ENCODE data around the gene FARS2.

Gene FARS2

DNA sequence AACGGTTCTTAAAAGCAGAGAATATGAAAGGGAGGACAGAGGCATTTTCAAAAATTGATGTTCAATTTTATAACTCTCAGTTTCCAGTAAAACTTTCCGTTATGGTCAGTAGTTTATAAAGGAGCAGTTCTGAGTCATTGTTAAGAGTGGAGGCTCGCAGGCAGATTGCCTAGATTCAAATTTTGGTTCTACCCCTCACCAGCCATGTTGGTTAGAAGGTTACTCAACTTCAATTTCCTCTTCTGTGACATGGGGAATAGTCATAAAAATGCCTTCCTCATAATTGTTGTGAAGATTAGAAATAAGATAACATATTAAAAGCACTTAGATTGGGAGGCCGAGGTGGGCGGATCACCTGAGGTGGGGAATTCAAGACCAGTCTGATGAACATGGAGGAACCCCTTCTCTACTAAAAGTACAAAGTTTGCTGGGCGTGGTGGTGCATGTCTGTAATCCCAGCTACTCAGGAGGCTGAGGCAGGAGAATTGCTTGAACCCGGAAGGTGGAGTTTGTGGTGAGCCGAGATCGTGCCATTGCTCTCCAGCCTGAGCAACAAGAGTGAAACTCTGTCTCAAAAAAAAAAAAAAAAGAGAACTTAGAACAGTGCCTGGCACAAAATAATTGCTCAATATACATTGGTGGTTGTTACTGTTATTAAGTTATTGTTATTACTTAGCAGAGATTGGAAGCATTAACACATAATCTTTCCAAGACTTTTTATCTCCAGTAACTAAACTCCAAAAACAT, 396.5 kb downstream of the FARS2 start:
- DNase-seq (ENCODE audit: extremely low spot score): no peak
- ChIA-PET POLR2A (no interaction called here), CTCF (interaction anchor here (0.7 kb wide), 1 partner anchor 537 kb away, joined by 3 read pairs; no protein-coding TSS in a partner anchor)
- TF ChIP-seq FOXK2 (IDR thresholded peaks at IDR 0.05) (no peak), FOXM1 (IDR thresholded peaks at IDR 0.05; ENCODE audit: borderline replicate concordance) (no peak), TARDBP (IDR thresholded peaks at IDR 0.05) (no peak), ZNF384 (IDR thresholded peaks at IDR 0.05) (no peak), SP1 (IDR thresholded peaks at IDR 0.05) (no peak), NFRKB (IDR thresholded peaks at IDR 0.05) (no peak)
- TF ChIP-seq, protein P1, sequence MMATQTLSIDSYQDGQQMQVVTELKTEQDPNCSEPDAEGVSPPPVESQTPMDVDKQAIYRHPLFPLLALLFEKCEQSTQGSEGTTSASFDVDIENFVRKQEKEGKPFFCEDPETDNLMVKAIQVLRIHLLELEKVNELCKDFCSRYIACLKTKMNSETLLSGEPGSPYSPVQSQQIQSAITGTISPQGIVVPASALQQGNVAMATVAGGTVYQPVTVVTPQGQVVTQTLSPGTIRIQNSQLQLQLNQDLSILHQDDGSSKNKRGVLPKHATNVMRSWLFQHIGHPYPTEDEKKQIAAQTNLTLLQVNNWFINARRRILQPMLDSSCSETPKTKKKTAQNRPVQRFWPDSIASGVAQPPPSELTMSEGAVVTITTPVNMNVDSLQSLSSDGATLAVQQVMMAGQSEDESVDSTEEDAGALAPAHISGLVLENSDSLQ (IDR thresholded peaks at IDR 0.05): no peak

DNA sequence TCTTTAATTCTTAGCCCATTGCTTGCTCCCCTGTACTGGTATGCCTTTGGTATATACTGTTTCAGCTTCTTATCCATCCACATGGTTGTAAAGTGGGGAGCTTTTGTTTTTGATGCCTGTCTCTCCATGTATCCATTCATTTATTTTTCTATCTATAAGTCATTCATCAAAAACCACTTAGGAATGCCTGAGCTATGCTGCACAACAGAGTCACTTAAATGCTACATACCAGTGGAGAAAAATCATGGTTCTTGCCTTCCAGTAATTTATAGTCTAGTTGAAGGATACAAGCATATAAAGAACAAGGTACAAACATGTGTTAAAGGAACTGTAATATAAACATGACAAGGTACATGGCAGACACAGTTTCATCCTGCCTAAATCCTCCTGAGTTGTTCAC, 398.2 kb downstream of the FARS2 start:
- no peak for DNase-seq (ENCODE audit: extremely low spot score)
- ChIA-PET CTCF (no interaction called here), POLR2A (no interaction called here)
- TF ChIP-seq FOXK2 (IDR thresholded peaks at IDR 0.05): no peak
- no peak for TF ChIP-seq BHLHE40 (IDR thresholded peaks at IDR 0.05; ENCODE audit: borderline replicate concordance)
- TF ChIP-seq L3MBTL2 (conservative IDR thresholded peaks at IDR 0.05): no peak
- TF ChIP-seq ZNF384 (IDR thresholded peaks at IDR 0.05): no peak
- no peak for TF ChIP-seq FOXM1 (IDR thresholded peaks at IDR 0.05; ENCODE audit: borderline replicate concordance)
- no peak for TF ChIP-seq FOXA1 (IDR thresholded peaks at IDR 0.05)
- TF ChIP-seq, protein P1 (IDR thresholded peaks at IDR 0.05): no peak
- TF ChIP-seq TARDBP (IDR thresholded peaks at IDR 0.05): no peak
- no peak for TF ChIP-seq NFRKB (IDR thresholded peaks at IDR 0.05)
- TF ChIP-seq HDGF (IDR thresholded peaks at IDR 0.05; ENCODE audit: borderline replicate concordance): no peak
- no peak for TF ChIP-seq SP1 (IDR thresholded peaks at IDR 0.05)

DNA sequence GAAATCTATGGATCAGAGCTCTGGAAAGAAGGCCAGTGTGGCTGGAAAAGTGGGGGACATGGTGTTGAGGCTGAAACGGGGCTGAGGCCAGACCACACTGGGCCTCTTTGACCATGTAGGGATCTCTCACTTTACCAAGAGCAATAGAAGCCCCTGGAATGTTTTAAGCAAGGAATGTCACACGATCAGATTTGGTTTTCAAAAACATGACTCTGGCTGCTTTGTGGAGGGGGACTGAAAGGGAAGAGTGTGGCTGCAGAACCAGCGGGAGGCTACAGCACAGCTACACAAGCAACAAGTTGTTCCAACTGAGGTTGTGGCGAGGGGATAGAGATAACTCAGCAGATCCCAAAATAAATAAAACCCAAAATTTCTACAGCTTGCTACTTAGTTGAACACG, 399.5 kb downstream of the FARS2 start:
- CTCF ChIA-PET: no interaction called here
- no peak for TF ChIP-seq ARNT (IDR thresholded peaks at IDR 0.05)
- no peak for TF ChIP-seq BHLHE40 (IDR thresholded peaks at IDR 0.05; ENCODE audit: borderline replicate concordance)
- no peak for TF ChIP-seq NFRKB (IDR thresholded peaks at IDR 0.05)
- no peak for DNase-seq (ENCODE audit: extremely low spot score)
- POLR2A ChIA-PET: no interaction called here

DNA sequence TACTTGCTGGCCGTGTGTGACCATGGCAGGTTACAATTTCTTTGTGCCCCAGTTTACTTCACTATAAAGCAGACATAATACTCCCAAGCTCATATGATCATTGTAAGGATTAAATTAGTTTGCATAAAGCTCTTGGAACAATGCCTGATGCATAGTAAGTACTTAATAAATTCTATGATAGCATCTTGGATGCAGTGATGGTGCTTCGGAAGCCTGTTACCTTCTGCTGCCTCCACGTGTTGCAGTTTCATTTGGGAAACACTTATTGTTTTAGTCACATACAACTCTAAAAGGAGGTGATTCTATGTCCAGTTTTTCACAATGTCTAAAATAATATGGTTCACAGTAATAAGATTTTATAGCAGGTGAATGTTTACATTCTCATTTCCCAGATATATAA, 401.5 kb downstream of the FARS2 start:
- TF ChIP-seq ARNT (IDR thresholded peaks at IDR 0.05) (no peak), NFRKB (IDR thresholded peaks at IDR 0.05) (no peak), ELF4 (IDR thresholded peaks at IDR 0.05) (no peak), SP1 (IDR thresholded peaks at IDR 0.05) (no peak), FOXK2 (IDR thresholded peaks at IDR 0.05) (no peak), CTBP1 (IDR thresholded peaks at IDR 0.05; ENCODE audit: borderline replicate concordance) (no peak), ZNF384 (IDR thresholded peaks at IDR 0.05) (no peak), HDGF (IDR thresholded peaks at IDR 0.05; ENCODE audit: borderline replicate concordance) (no peak)
- ChIA-PET POLR2A (no interaction called here), CTCF (no interaction called here)
- DNase-seq (ENCODE audit: extremely low spot score): no peak

DNA sequence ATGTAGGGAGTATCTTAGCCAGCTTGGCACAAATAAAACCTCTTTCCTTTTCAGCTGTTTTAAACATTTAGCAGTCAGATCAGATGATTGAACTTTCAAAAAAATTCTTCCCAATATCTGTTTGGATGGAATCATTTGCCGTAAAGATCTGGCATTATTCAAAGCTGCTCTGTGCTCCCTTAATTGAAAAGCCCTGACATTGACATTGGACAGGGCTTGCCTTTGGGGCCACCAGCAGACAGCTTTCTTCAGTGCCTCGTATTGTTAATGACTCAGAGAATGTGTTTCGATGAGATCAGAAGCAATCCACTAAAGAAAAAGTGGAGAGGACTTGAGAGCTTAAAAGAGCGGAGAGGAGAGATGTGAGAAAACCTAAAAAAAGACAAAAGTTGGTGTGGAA, 401.9 kb downstream of the FARS2 start:
- DNase-seq (ENCODE audit: extremely low spot score): no peak
- ChIA-PET POLR2A (no interaction called here), CTCF (no interaction called here)
- TF ChIP-seq BHLHE40 (IDR thresholded peaks at IDR 0.05; ENCODE audit: borderline replicate concordance) (no peak), ARNT (IDR thresholded peaks at IDR 0.05) (no peak), SP1 (IDR thresholded peaks at IDR 0.05) (no peak), FOXA1 (IDR thresholded peaks at IDR 0.05) (no peak)

DNA sequence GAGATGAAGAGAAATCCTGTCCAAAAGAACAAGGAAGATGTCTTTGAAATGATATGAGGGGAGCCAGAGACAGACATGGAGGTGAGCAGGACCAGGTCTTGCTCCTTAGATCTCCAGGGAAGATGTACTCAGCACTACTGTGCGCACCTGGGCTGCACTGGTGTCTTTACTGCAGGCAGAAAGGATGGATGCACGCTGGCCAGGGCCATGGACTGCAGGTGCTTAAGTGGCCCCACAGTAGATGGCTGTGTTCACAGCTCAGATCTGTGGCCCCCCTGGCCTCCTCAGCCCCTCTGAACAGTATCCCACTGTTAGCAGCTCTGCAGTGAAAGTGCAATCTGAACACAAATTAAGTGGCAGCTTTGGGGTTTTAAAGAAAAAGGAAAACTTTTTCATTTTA, 402.4 kb downstream of the FARS2 start:
- ChIA-PET POLR2A (no interaction called here), CTCF (no interaction called here)
- DNase-seq (ENCODE audit: extremely low spot score): no peak
- no peak for TF ChIP-seq ZNF384 (IDR thresholded peaks at IDR 0.05)
- TF ChIP-seq BHLHE40 (IDR thresholded peaks at IDR 0.05; ENCODE audit: borderline replicate concordance): no peak
- no peak for TF ChIP-seq FOXM1 (IDR thresholded peaks at IDR 0.05; ENCODE audit: borderline replicate concordance)
- no peak for TF ChIP-seq TARDBP (IDR thresholded peaks at IDR 0.05)
- TF ChIP-seq SP1 (IDR thresholded peaks at IDR 0.05): no peak
- no peak for TF ChIP-seq CTBP1 (IDR thresholded peaks at IDR 0.05; ENCODE audit: borderline replicate concordance)
- no peak for TF ChIP-seq FOXA1 (IDR thresholded peaks at IDR 0.05)
- no peak for TF ChIP-seq NFRKB (IDR thresholded peaks at IDR 0.05)
- TF ChIP-seq ELF4 (IDR thresholded peaks at IDR 0.05): no peak
- no peak for TF ChIP-seq FOXK2 (IDR thresholded peaks at IDR 0.05)
- TF ChIP-seq LEF1 (IDR thresholded peaks at IDR 0.05; ENCODE audit: borderline replicate concordance): no peak
- TF ChIP-seq SUZ12 (IDR thresholded peaks at IDR 0.05): no peak
- TF ChIP-seq ARNT (IDR thresholded peaks at IDR 0.05): no peak
- no peak for TF ChIP-seq L3MBTL2 (conservative IDR thresholded peaks at IDR 0.05)
- TF ChIP-seq, protein P1 (IDR thresholded peaks at IDR 0.05): no peak

DNA sequence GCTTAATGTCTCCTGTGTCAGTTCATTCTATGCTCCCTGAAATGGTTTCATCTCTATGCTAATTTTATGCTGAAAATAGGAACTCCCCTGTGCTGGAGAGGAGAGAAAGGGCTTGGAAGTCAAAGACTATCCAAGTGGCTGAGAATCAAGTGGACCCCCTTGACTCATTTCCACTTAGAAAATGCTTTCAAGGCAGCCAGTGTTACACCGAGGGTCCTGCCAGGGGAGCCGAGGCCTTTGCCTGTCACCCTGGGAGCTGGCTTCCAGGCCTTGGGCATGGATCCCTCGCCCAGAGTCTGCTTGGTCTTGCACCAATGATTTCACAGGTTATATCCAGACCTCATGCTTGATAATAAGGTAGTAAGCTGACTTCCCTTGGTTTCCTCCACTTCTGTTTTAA, 402.8 kb downstream of the FARS2 start:
- ChIA-PET CTCF (no interaction called here), POLR2A (no interaction called here)

More for the DNA sequence above, 402.8 kb downstream of the FARS2 start:
- no peak for TF ChIP-seq FOXK2 (IDR thresholded peaks at IDR 0.05)
- TF ChIP-seq FOXM1 (IDR thresholded peaks at IDR 0.05; ENCODE audit: borderline replicate concordance): no peak
- TF ChIP-seq HDGF (IDR thresholded peaks at IDR 0.05; ENCODE audit: borderline replicate concordance): no peak
- TF ChIP-seq, protein P1 (IDR thresholded peaks at IDR 0.05): no peak
- TF ChIP-seq ZNF384 (IDR thresholded peaks at IDR 0.05): no peak
- TF ChIP-seq CTBP1 (IDR thresholded peaks at IDR 0.05; ENCODE audit: borderline replicate concordance): no peak
- no peak for TF ChIP-seq BHLHE40 (IDR thresholded peaks at IDR 0.05; ENCODE audit: borderline replicate concordance)
- no peak for TF ChIP-seq SUZ12 (IDR thresholded peaks at IDR 0.05)
- no peak for TF ChIP-seq NFRKB (IDR thresholded peaks at IDR 0.05)
- no peak for TF ChIP-seq FOXA1 (IDR thresholded peaks at IDR 0.05)
- no peak for TF ChIP-seq L3MBTL2 (conservative IDR thresholded peaks at IDR 0.05)
- no peak for TF ChIP-seq LEF1 (IDR thresholded peaks at IDR 0.05; ENCODE audit: borderline replicate concordance)
- TF ChIP-seq TARDBP (IDR thresholded peaks at IDR 0.05): no peak
- no peak for DNase-seq (ENCODE audit: extremely low spot score)
